Heart left ventricle (tissue), 16 donors: ENCODE results near the gene SYF2. TPM values are rescaled to one million over a fixed set of nuclear protein-coding genes. Genes with fewer than 3 reads are reported as not detected.

ENCODE experiments used
- ATAC-seq, 4 donors: fragments of 200-7000 bp; cut with Tn5 transposase; one replicate each; pipeline ENCODE4 v1.9.1; 2020 to 2022; ENCODE audit warnings: moderate library complexity in 4 of 4, mild to moderate bottlenecking in 3 of 4, moderate number of reproducible peaks in 1 of 4
- DNase-seq, 5 donors: peaks; one replicate each; pipeline ENCODE4 v3.0.0-alpha.2; 2020
- H3K27ac ChIP-seq, 12 donors: fragments of 200-600 bp; sonication (generic) in 4 of 12; one replicate each; pipeline versions ENCODE4 v1.5.0 to v1.8.0; 2016 to 2022; ENCODE audit warnings: mild to moderate bottlenecking in 2 of 12
- H3K27me3 ChIP-seq, 9 donors: fragments of 200-600 bp; sonication (generic) in 2 of 9; one replicate each; pipeline versions ENCODE4 v1.5.1 to v1.8.0; 2016 to 2022; ENCODE audit warnings: mild to moderate bottlenecking in 3 of 9
- H3K36me3 ChIP-seq, 9 donors: fragments of 200-600 bp; sonication (generic) in 2 of 9; one replicate each; pipeline versions ENCODE4 v1.5.0 to v1.8.0; 2018 to 2022; ENCODE audit warnings: mild to moderate bottlenecking in 2 of 9
- H3K4me1 ChIP-seq, 12 donors: fragments of 200-600 bp; sonication (generic) in 4 of 12; one replicate each; pipeline versions ENCODE4 v1.5.0 to v1.8.0; 2016 to 2022; ENCODE audit warnings: mild to moderate bottlenecking in 3 of 12
- H3K4me3 ChIP-seq, 12 donors: fragments of 200-600 bp; sonication (generic) in 4 of 12; one replicate each; pipeline versions ENCODE4 v1.5.0 to v1.8.0; 2017 to 2022; ENCODE audit warnings: mild to moderate bottlenecking in 9 of 12, moderate library complexity in 4 of 12
- H3K9me3 ChIP-seq, 12 donors: fragments of 200-600 bp; sonication (generic) in 4 of 12; one replicate each; pipeline versions ENCODE4 v1.5.0 to v1.8.0; 2016 to 2022; ENCODE audit warnings: mild to moderate bottlenecking in 1 of 12
- POLR2A ChIP-seq, 2 donors: fragments of 450-650 bp; IDR thresholded peaks; one replicate each; pipeline ENCODE4 v1.6.1; 2017; ENCODE audit warnings: antibody characterized with exemption in 2 of 2, mild to moderate bottlenecking in 2 of 2, moderate library complexity in 2 of 2
- WGBS, 4 donors: extraction: QIAGEN DNeasy Blood & Tissue Kit in 2 of 4; methylation state at CpG; one replicate each; pipeline versions ENCODE4 v1.1.5 to v1.1.7; 2013 to 2018; 5-methylcytosine and 5-hydroxymethylcytosine counted together
- intact Hi-C, 10 donors: fragments of 100-400 bp; cut with DNase I; formaldehyde crosslinking; loops; one replicate each; pipeline versions ENCODE4 v1.11.1 to v1.14.2; 2022
- polyA plus RNA-seq, 2 donors: library from polyadenylated mRNA; stranded (reverse); fragments of 200-250 nt; gene quantifications; one replicate each; pipeline ENCODE4 v1.2.3, GENCODE V29; 2013
- total RNA-seq, 9 donors: library from RNA; depleted of rRNA in 2 of 9; stranded (reverse); fragments of >200 nt in 2 of 9; fragmentation: NEBNext Ultra II Directional in 3 of 9; extraction: Animal tissue kit (Norgen Biotek cat#: 25700) in 3 of 9; gene quantifications; one replicate each; pipeline versions ENCODE4 v1.1.0 to v1.2.4, GENCODE V29; 2016 to 2023
- TF ChIP-seq, protein P1 (sequence below), 12 donors: fragments of 200-600 bp; sonication (generic) in 4 of 12; IDR thresholded peaks; one replicate each; pipeline versions ENCODE4 v1.5.0 to v1.8.0; 2018 to 2022; ENCODE audit warnings: antibody characterized with exemption in 12 of 12, mild to moderate bottlenecking in 5 of 12
- donor health status: ischemic (EF 13 %, LVEDD 7.1; RV severe dilation, severe dysfunction).
- donor health status: healthy with polysubstance abuse.
- donor health status: DM: no; HTN: yes; CAD: no.
- donor health status: DM: no; HTN: no; CAD: no.
- donor health status: ischemic (EF 25% LVEDD 6.9; RV normal size, moderate dysfunction).
- donor health status: ischemic (EF 25% LVEDD 5.7; RV mildly dilated, moderate dysfunction).
- donor health status: healthy.
- donor health status: DM: yes; HTN: yes; CAD: no.
- donor health status: ischemic (EF 35%, LVEDD 5.7; RV mildly dilated, moderate dysfunction).
- donor health status: nonischemic (EF 11% LVEDD 7.7; RV severe dilation, severe dysfunction).
- donor health status: DM: yes; HTN: yes; CAD: no.
- donor health status: PGD.
- donor health status: ischemic (EF 29% LVEDD 5.4; RV normal size, mild dysfunction).
- donor health status: nonischemic (EF 23%, LVEDD 6.1; RV moderate dilation, normal function).

SYF2 gene
- total and polyA plus RNA-seq, 11 donors, result 25.0 to 60.3 (median 35.4) TPM

DNA sequence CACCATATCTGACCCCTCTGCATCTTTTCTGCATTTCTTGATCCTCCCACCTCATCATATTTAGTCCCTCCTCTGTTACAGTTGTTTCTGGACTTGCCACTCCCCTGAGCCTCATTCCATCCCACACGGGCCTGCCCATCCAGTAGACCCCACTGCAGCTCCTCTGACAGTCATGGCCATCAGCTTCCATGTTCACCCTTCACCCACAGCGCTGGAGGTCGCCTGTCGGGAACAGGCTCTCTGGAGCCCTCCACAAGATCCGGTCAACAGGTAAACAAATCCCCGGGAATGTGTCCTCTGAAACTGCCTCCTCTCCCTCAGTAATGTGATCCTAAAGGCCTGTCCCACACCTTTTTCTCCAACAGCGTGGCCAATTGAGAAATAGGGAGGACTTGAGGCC lies 31.3 kb downstream of the SYF2 start:
- TF ChIP-seq, protein P1, sequence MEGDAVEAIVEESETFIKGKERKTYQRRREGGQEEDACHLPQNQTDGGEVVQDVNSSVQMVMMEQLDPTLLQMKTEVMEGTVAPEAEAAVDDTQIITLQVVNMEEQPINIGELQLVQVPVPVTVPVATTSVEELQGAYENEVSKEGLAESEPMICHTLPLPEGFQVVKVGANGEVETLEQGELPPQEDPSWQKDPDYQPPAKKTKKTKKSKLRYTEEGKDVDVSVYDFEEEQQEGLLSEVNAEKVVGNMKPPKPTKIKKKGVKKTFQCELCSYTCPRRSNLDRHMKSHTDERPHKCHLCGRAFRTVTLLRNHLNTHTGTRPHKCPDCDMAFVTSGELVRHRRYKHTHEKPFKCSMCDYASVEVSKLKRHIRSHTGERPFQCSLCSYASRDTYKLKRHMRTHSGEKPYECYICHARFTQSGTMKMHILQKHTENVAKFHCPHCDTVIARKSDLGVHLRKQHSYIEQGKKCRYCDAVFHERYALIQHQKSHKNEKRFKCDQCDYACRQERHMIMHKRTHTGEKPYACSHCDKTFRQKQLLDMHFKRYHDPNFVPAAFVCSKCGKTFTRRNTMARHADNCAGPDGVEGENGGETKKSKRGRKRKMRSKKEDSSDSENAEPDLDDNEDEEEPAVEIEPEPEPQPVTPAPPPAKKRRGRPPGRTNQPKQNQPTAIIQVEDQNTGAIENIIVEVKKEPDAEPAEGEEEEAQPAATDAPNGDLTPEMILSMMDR (IDR thresholded peaks at IDR 0.05), result no peak
- no peak for TF ChIP-seq POLR2A (IDR thresholded peaks at IDR 0.05)
- no peak for DNase-seq

DNA sequence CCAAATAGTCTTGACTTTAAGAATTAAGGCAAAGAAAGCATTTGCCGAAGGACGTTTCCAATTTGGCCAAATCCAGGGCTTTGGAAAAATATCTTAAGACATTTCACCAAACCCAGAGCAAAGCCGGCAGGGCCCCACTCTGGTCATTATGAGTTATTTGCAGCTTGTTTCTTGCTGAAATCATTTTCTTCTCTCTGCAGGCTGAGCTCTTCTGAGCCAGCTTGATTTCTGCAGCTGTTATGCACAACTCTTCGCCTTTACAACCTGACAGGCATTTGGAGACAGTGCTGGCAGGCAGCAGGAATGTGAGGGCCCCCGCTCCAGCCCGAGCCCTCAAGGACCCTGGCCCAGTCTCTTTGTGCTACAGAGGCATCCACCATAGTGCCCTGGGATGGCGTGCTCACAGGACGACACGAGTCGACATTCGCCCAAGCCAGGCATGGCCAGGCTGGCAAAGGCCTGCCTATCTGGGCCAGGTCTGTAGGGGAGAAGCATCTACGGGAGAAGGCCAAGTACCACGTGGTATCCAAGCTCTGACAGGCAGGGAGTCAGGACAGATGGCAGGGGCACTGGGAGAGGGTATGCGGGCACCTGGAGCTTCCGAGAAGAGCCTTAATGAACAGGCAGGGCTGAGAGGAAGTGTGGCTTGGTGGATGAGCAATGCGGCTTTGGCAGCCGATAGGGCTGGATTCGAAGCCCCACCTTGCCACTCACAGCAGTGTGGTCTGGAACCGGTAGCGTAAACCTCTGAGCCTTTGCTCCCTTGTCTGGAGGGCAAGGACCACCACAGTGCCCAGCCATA lies 32.3 kb downstream of the SYF2 start:
- Histone ChIP-seq H3K27me3 (peaks cover 0 to 9% (median 0%) of the 10 kb centered on the region in 9 donors), H3K27ac (no peak overlapping the region), H3K36me3 (no peaks in the 10 kb centered on the region), H3K9me3 (no peaks in the 10 kb centered on the region), H3K4me3 (no peak overlapping the region), H3K4me1 (peaks cover 0 to 14% (median 3%) of the 10 kb centered on the region in 12 donors)
- ATAC-seq (no peak), DNase-seq (no peak)
- intact Hi-C loops, result loop anchor here (5.0 to 10.0 kb wide), 9 partner anchors 98 to 515 kb away; partner anchors contain the start of gene RUNX3 (in 7 of the 10)
- TF ChIP-seq, protein P1 (IDR thresholded peaks at IDR 0.05), result no peak
- TF ChIP-seq POLR2A (IDR thresholded peaks at IDR 0.05), result no peak
- WGBS, 4 donors, result 75 to 83% (median 80%) methylated on average over 18 to 20 of the region's 20 CpGs

More for the DNA sequence above, 31.3 kb downstream of the SYF2 start:
- intact Hi-C loops, result loop anchor here in 9 of 10 donors (5.0 to 10.0 kb wide), 8 partner anchors 99 to 516 kb away; partner anchors contain the start of gene RUNX3 (in 6 of the 9)
- Histone ChIP-seq H3K36me3 (no peaks in the 10 kb centered on the region), H3K9me3 (no peaks in the 10 kb centered on the region), H3K27ac (no peak overlapping the region), H3K4me1 (peaks cover 0 to 14% (median 3%) of the 10 kb centered on the region in 12 donors), H3K27me3 (peaks cover 0 to 9% (median 0%) of the 10 kb centered on the region in 9 donors), H3K4me3 (no peak overlapping the region)
- ATAC-seq, result no peak
- WGBS, 4 donors, result 79 to 87% (median 83%) methylated on average over 7 of the region's 7 CpGs

DNA sequence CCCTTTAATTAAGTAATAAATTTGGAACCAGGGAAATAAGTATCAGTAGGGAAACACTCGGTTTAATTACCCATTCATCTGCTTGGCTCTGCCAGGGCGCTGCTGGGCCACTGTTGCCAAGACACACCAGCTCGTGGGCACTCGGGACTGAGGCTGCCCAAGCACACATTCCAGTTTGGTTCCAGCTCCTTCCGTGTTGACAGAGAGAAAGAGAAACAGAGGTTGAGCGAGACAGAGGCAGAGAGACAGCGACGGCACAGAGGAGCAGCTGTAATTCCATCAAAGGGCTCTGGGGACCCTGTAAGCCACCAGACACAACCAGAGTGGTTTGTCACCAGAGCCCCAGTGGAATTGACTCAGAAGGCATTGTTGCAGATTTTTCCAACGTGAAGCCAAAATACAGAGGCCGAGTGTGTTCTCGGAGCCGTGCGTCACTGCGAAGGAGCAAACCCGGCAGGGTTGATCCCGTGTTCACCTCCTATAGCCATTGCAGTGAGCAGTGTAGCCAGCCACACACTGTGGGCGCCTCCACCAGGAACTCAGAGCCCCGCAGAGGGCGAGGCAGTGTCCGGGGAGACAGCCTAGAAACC lies 33.5 kb downstream of the SYF2 start:
- no peak for TF ChIP-seq POLR2A (IDR thresholded peaks at IDR 0.05)
- TF ChIP-seq, protein P1 (IDR thresholded peaks at IDR 0.05), result peak in 3 of 12 donors; percentile 6 to 15 (median 13)
- H3K9me3 ChIP-seq, result no peaks in the 10 kb centered on the region
- peak overlapping the region in 4 of 12 donors; percentile 10 to 29 (median 12) for H3K4me3 ChIP-seq
- 33 to 56% (median 48%) methylated on average over 11 to 20 of the region's 20 CpGs for WGBS, 4 donors
- DNase-seq (peak in 3 of 5 donors; percentile 10 to 45 (median 35)), ATAC-seq (peak; percentile 28 to 78 (median 76))
- H3K4me1 ChIP-seq, result peaks cover 0 to 14% (median 3%) of the 10 kb centered on the region in 12 donors
- no peaks in the 10 kb centered on the region for H3K36me3 ChIP-seq
- H3K27me3 ChIP-seq, result peaks cover 0 to 17% (median 0%) of the 10 kb centered on the region in 9 donors
- intact Hi-C loops, result loop anchor here in 2 of 10 donors (5.0 to 10.0 kb wide), 2 partner anchors 264 to 271 kb away; partner anchors contain the start of gene RUNX3 (in 1 of the 2)
- H3K27ac ChIP-seq, result no peak overlapping the region
